Measurements from ENCODE around the gene HAP1. TPM values are rescaled to one million over a fixed set of nuclear protein-coding genes. Genes with fewer than 3 reads are reported as not detected.
"Not testable (repeated sequence)": the region's sequence is repeated elsewhere in the genome, so short reads cannot be mapped to it uniquely, and the experiment has no call there.

Gene HAP1
- polyA plus RNA-seq (2013, experiment 1 of 2; ENCODE audit: insufficient read length) = 0.04 TPM
- 0.12 TPM for polyA plus RNA-seq (2013, experiment 2 of 2; ENCODE audit: insufficient read length)

GRCh38 chr17:41734139-41734948 is at the start of gene HAP1:
Gene HAP1, minus strand, starts transcription at chr17:41734643. Its CDS starts 9 bp downstream, at chr17:41734634.
- no peak for DNase-seq

GRCh38 chr17:41782142-41782541 is 47.7 kb upstream of the HAP1 start:
- DNase-seq = no peak

GRCh38 chr17:41781404-41782110 is 47.1 kb upstream of the HAP1 start:
- no peak for DNase-seq

- DNase-seq = no peak
Measured at GRCh38 chr17:41779954-41780353, 45.5 kb upstream of the HAP1 start.

GRCh38 chr17:41777574-41778188 is 43.2 kb upstream of the HAP1 start:
- DNase-seq = peak; percentile 89

- DNase-seq = peak; percentile 29
Measured at GRCh38 chr17:41777157-41777573, 42.7 kb upstream of the HAP1 start.

- DNase-seq = not testable (repeated sequence)
Measured at GRCh38 chr17:41776262-41776900, 41.9 kb upstream of the HAP1 start.

- no peak for DNase-seq
Measured at GRCh38 chr17:41775394-41776226, 41.2 kb upstream of the HAP1 start.

- DNase-seq = no peak
Measured at GRCh38 chr17:41773731-41774193, 39.3 kb upstream of the HAP1 start.

GRCh38 chr17:41773190-41773588 is 38.7 kb upstream of the HAP1 start:
- DNase-seq = peak; percentile 75

GRCh38 chr17:41772586-41773189 is 38.2 kb upstream of the HAP1 start:
- no peak for DNase-seq

- no peak for DNase-seq
Measured at GRCh38 chr17:41772218-41772585, 37.8 kb upstream of the HAP1 start.

GRCh38 chr17:41771389-41772206 is 37.2 kb upstream of the HAP1 start:
- no peak for DNase-seq

- DNase-seq = no peak
Measured at GRCh38 chr17:41769985-41770384, 35.5 kb upstream of the HAP1 start.

- DNase-seq = no peak
Measured at GRCh38 chr17:41769346-41769862, 35.0 kb upstream of the HAP1 start.

- DNase-seq = no peak
Measured at GRCh38 chr17:41768682-41769288, 34.3 kb upstream of the HAP1 start.

GRCh38 chr17:41767324-41768042 is 33.0 kb upstream of the HAP1 start:
- DNase-seq = no peak

GRCh38 chr17:41766135-41766534 is 31.7 kb upstream of the HAP1 start:
- no peak for DNase-seq

GRCh38 chr17:41763327-41763726 is 28.9 kb upstream of the HAP1 start:
- no peak for DNase-seq
